Thyroid gland (tissue), 4 donors: ENCODE results near the gene LIPI. TPM values are rescaled to one million over a fixed set of nuclear protein-coding genes. Genes with fewer than 3 reads are reported as not detected.

ENCODE experiments used
- DNase-seq, 2 donors: peaks; one replicate each; pipeline ENCODE4 v3.0.0-alpha.2; 2019
- H3K27ac ChIP-seq, 3 donors: fragments of 200-600 bp; sonication (generic); 1 replicate in 2 of 3; 2 replicates in 1 of 3; pipeline ENCODE4 v1.5.1; 2016 to 2019; ENCODE audit warnings: mild to moderate bottlenecking in 1 of 3, moderate library complexity in 1 of 3
- H3K27me3 ChIP-seq: fragments of 200-600 bp; sonication (generic); one replicate; pipeline ENCODE4 v1.5.1; 2019
- H3K36me3 ChIP-seq, 2 donors: fragments of 200-600 bp; sonication (generic); one replicate each; pipeline ENCODE4 v1.5.1; 2016 to 2019
- H3K4me1 ChIP-seq, 2 donors: fragments of 200-600 bp; sonication (generic); one replicate each; pipeline ENCODE4 v1.5.1; 2017 to 2019
- H3K4me3 ChIP-seq, 3 donors: fragments of 200-600 bp; sonication (generic); replicated peaks in 1 of 3; 1 replicate in 2 of 3; 2 replicates in 1 of 3; pipeline ENCODE4 v1.5.1; 2016; ENCODE audit warnings: mild to moderate bottlenecking in 1 of 3
- H3K9me3 ChIP-seq: fragments of 200-600 bp; sonication (generic); one replicate; pipeline ENCODE4 v1.5.1; 2017
- CTCF ChIP-seq, 6 experiments: fragments of 200-600 bp in 3 of 6; fragments of 450-650 bp in 3 of 6; sonication (generic) in 3 of 6; IDR thresholded peaks; one replicate each; pipeline ENCODE4 v1.5.1; 2016 to 2019; ENCODE audit warnings: antibody characterized with exemption in 6 of 6, mild to moderate bottlenecking in 2 of 6, inconsistent platforms in 1 of 6, moderate library complexity in 1 of 6
- POLR2A ChIP-seq, 2 donors: fragments of 450-650 bp; IDR thresholded peaks; one replicate each; pipeline ENCODE4 v1.6.1; 2017; ENCODE audit warnings: antibody characterized with exemption in 2 of 2, mild to moderate bottlenecking in 2 of 2, moderate library complexity in 1 of 2
- WGBS, 2 donors: methylation state at CpG; one replicate each; pipeline ENCODE4 v1.1.5; 2017; 5-methylcytosine and 5-hydroxymethylcytosine counted together
- intact Hi-C: fragments of 100-400 bp; cut with DNase I; formaldehyde crosslinking; loops from one replicate; pipeline ENCODE4 v1.15.1; 2023
- total RNA-seq, 4 donors: library from RNA; depleted of rRNA; stranded (reverse); fragments of >200 nt; gene quantifications; one replicate each; pipeline ENCODE4 v1.2.3, GENCODE V29; 2016

LIPI gene
- total RNA-seq, 4 donors from 2014 or later: 1.9 to 7.9 (median 5.9) TPM; not detected in 1

- Histone ChIP-seq H3K27ac (no peak overlapping the region), H3K9me3 (no peaks in the 10 kb centered on the region), H3K36me3 (no peaks in the 10 kb centered on the region), H3K4me3 (no peak overlapping the region), H3K4me1 (no peaks in the 10 kb centered on the region), H3K27me3 (no peaks in the 10 kb centered on the region)
- TF ChIP-seq CTCF (IDR thresholded peaks at IDR 0.05): no peak
- no peak for TF ChIP-seq POLR2A (IDR thresholded peaks at IDR 0.05)
- no peak for DNase-seq
- intact Hi-C loops: no loop called here
Measured at GRCh38 chr21:14244911-14245310, 34.2 kb upstream of the LIPI start.

GRCh38 chr21:14243874-14244273 is 33.1 kb upstream of the LIPI start:
- no peaks in the 10 kb centered on the region for H3K4me1 ChIP-seq
- no peaks in the 10 kb centered on the region for H3K9me3 ChIP-seq
- WGBS, 2 donors: 54 to 55% methylated on average over 2 of the region's 2 CpGs
- intact Hi-C loops: no loop called here
- no peaks in the 10 kb centered on the region for H3K36me3 ChIP-seq
- H3K27me3 ChIP-seq: no peaks in the 10 kb centered on the region
- H3K4me3 ChIP-seq: no peak overlapping the region
- no peak overlapping the region for H3K27ac ChIP-seq
- TF ChIP-seq POLR2A (IDR thresholded peaks at IDR 0.05) (no peak), CTCF (IDR thresholded peaks at IDR 0.05) (no peak)
- no peak for DNase-seq

- no peak for TF ChIP-seq POLR2A (IDR thresholded peaks at IDR 0.05)
- no peak for TF ChIP-seq CTCF (IDR thresholded peaks at IDR 0.05)
- intact Hi-C loops: no loop called here
- H3K4me1 ChIP-seq: no peaks in the 10 kb centered on the region
- DNase-seq: no peak
- H3K36me3 ChIP-seq: no peaks in the 10 kb centered on the region
- H3K27me3 ChIP-seq: no peaks in the 10 kb centered on the region
- no peak overlapping the region for H3K27ac ChIP-seq
- no peaks in the 10 kb centered on the region for H3K9me3 ChIP-seq
- H3K4me3 ChIP-seq: no peak overlapping the region
- 0 to 41% methylated on average over 1 of the region's 1 CpG for WGBS, 2 donors
Measured at GRCh38 chr21:14243461-14243860, 32.7 kb upstream of the LIPI start.

- TF ChIP-seq POLR2A (IDR thresholded peaks at IDR 0.05): no peak
- TF ChIP-seq CTCF (IDR thresholded peaks at IDR 0.05): no peak
- H3K27ac ChIP-seq: no peak overlapping the region
- no peaks in the 10 kb centered on the region for H3K36me3 ChIP-seq
- H3K4me1 ChIP-seq: no peaks in the 10 kb centered on the region
- intact Hi-C loops: no loop called here
- no peaks in the 10 kb centered on the region for H3K9me3 ChIP-seq
- no peak overlapping the region for H3K4me3 ChIP-seq
- WGBS, 2 donors: 48 to 61% methylated on average over 2 of the region's 2 CpGs
- DNase-seq: no peak
- H3K27me3 ChIP-seq: no peaks in the 10 kb centered on the region
Measured at GRCh38 chr21:14241297-14241696, 30.5 kb upstream of the LIPI start.

- H3K9me3 ChIP-seq: no peaks in the 10 kb centered on the region
- 92 to 95% methylated on average over 2 of the region's 2 CpGs for WGBS, 2 donors
- no peak overlapping the region for H3K27ac ChIP-seq
- no peak overlapping the region for H3K4me3 ChIP-seq
- H3K4me1 ChIP-seq: no peaks in the 10 kb centered on the region
- TF ChIP-seq CTCF (IDR thresholded peaks at IDR 0.05) (no peak), POLR2A (IDR thresholded peaks at IDR 0.05) (no peak)
- intact Hi-C loops: no loop called here
- DNase-seq: no peak
- no peaks in the 10 kb centered on the region for H3K36me3 ChIP-seq
- H3K27me3 ChIP-seq: no peaks in the 10 kb centered on the region
Measured at GRCh38 chr21:14239281-14239680, 28.5 kb upstream of the LIPI start.
